Liver (tissue), 9 donors: ENCODE measurements around the gene TPST2. TPM values are rescaled to one million over a fixed set of nuclear protein-coding genes. Genes with fewer than 3 reads are reported as not detected.
"Not testable (repeated sequence)": the region's sequence is repeated elsewhere in the genome, so short reads cannot be mapped to it uniquely, and the experiment has no call there.

Experiments
- DNase-seq: peaks from one replicate; pipeline ENCODE4 v3.0.0-alpha.2; 2017; ENCODE audit warnings: low spot score
- H3K27ac ChIP-seq, 2 donors: one replicate each; pipeline ENCODE4 v1.7.0; 2013; ENCODE audit warnings: inconsistent platforms in 2 of 2, low read length in 2 of 2, control low read depth in 1 of 2, low read depth in 1 of 2, mild to moderate bottlenecking in 1 of 2
- H3K27me3 ChIP-seq, 4 donors: one replicate each; pipeline versions ENCODE4 v1.6.1 to v1.7.0; 2013; ENCODE audit warnings: low read length in 3 of 4, inconsistent platforms in 1 of 4, mild to moderate bottlenecking in 1 of 4, moderate library complexity in 1 of 4; ENCODE audit not compliant: control insufficient read depth in 4 of 4, insufficient read depth in 4 of 4
- H3K36me3 ChIP-seq, 4 donors: one replicate each; pipeline versions ENCODE4 v1.6.1 to v1.7.0; 2013; ENCODE audit warnings: low read length in 3 of 4, mild to moderate bottlenecking in 3 of 4, low read depth in 1 of 4, moderate library complexity in 1 of 4; ENCODE audit not compliant: control insufficient read depth in 4 of 4, insufficient read depth in 3 of 4
- H3K4me1 ChIP-seq, 4 donors: one replicate each; pipeline versions ENCODE4 v1.6.1 to v1.7.0; 2013; ENCODE audit warnings: low read length in 3 of 4, mild to moderate bottlenecking in 3 of 4, moderate library complexity in 1 of 4; ENCODE audit not compliant: control insufficient read depth in 4 of 4, insufficient read depth in 4 of 4
- H3K4me3 ChIP-seq, 3 donors: one replicate each; pipeline versions ENCODE4 v1.6.1 to v1.7.0; 2013; ENCODE audit warnings: low read length in 3 of 3, control low read depth in 1 of 3, low read depth in 1 of 3, mild to moderate bottlenecking in 1 of 3
- H3K9ac ChIP-seq, 2 donors: one replicate each; pipeline ENCODE4 v1.7.0; 2013; ENCODE audit warnings: low read length in 2 of 2, mild to moderate bottlenecking in 2 of 2, moderate library complexity in 2 of 2, control low read depth in 1 of 2, low read depth in 1 of 2
- H3K9me3 ChIP-seq, 4 donors: one replicate each; pipeline versions ENCODE4 v1.6.1 to v1.7.0; 2013; ENCODE audit warnings: low read length in 3 of 4; ENCODE audit not compliant: control insufficient read depth in 4 of 4
- REST ChIP-seq: IDR thresholded peaks from 2 replicates; pipeline ENCODE4 v1.6.1; 2016; ENCODE audit warnings: antibody characterized with exemption, mild to moderate bottlenecking
- RXRA ChIP-seq, 2 donors: IDR thresholded peaks; 2 replicates each; pipeline ENCODE4 v1.6.1; 2017 to 2018; ENCODE audit warnings: antibody characterized with exemption in 2 of 2, mild to moderate bottlenecking in 1 of 2
- TAF1 ChIP-seq: conservative IDR thresholded peaks from 2 replicates; pipeline ENCODE4 v1.6.1; 2016; ENCODE audit warnings: antibody characterized with exemption, mild to moderate bottlenecking
- ZBTB33 ChIP-seq: IDR thresholded peaks from 2 replicates; pipeline ENCODE4 v1.6.1; 2016; ENCODE audit warnings: antibody characterized with exemption
- WGBS: extraction: QIAGEN DNeasy Blood & Tissue Kit; methylation state at CpG from one replicate; pipeline ENCODE4 v1.1.7; 2013; 5-methylcytosine and 5-hydroxymethylcytosine counted together
- polyA plus RNA-seq, 2 donors: library from polyadenylated mRNA; stranded (reverse) in 1 of 2; unstranded in 1 of 2; fragments of 200-250 nt in 1 of 2; fragments of >200 nt in 1 of 2; fragmentation: Nextera tagmentation in 1 of 2; extraction: Ambion mirVana in 1 of 2; gene quantifications; one replicate each; pipeline versions ENCODE4 v1.2.1 to v1.2.3, GENCODE V29; 2013 to 2015
- total RNA-seq, 2 donors: library from RNA; depleted of rRNA; stranded (reverse); fragments of >200 nt; gene quantifications; one replicate each; pipeline ENCODE4 v1.2.3, GENCODE V29; 2014
- donor health status: healthy.
- donor health status: healthy.
- donor health status: healthy.
- donor health status: healthy.
- donor health status: healthy.

The TPST2 gene
- total and polyA plus RNA-seq, 4 donors = 33.3 to 109 (median 69.7) TPM

- TF ChIP-seq ZBTB33 = no peak
These were observed 26.0 kb upstream of the TPST2 start (continued) for GRCh38 chr22:26615830-26616435.

- H3K36me3 ChIP-seq = no peaks in the 10 kb centered on the region
- no peaks in the 10 kb centered on the region for H3K9me3 ChIP-seq
- H3K27ac ChIP-seq = no peak overlapping the region
- TF ChIP-seq TAF1 = no peak
- no peak for TF ChIP-seq ZBTB33
- H3K27me3 ChIP-seq = no peaks in the 10 kb centered on the region
- no peak for DNase-seq
- H3K9ac ChIP-seq = no peak overlapping the region
- no peaks in the 10 kb centered on the region for H3K4me1 ChIP-seq
- H3K4me3 ChIP-seq = no peak overlapping the region
- WGBS = 68% methylated on average over 5 of the region's 5 CpGs
These were observed 25.2 kb upstream of the TPST2 start for GRCh38 chr22:26615149-26615548.

GRCh38 chr22:26614322-26614721, 24.4 kb upstream of the TPST2 start:
- H3K27me3 ChIP-seq = no peaks in the 10 kb centered on the region
- no peak for DNase-seq
- H3K27ac ChIP-seq = no peak overlapping the region
- 58% methylated on average over 14 of the region's 14 CpGs for WGBS
- H3K4me3 ChIP-seq = no peak overlapping the region
- H3K9me3 ChIP-seq = no peaks in the 10 kb centered on the region
- no peak for TF ChIP-seq REST
- TF ChIP-seq RXRA (IDR thresholded peaks at IDR 0.05) = no peak
- H3K4me1 ChIP-seq = no peaks in the 10 kb centered on the region
- H3K36me3 ChIP-seq = no peaks in the 10 kb centered on the region
- no peak overlapping the region for H3K9ac ChIP-seq

- WGBS = 25% methylated on average over 10 of the region's 10 CpGs
- not testable (repeated sequence) for DNase-seq, H3K9me3 ChIP-seq, H3K4me3 ChIP-seq, H3K27ac ChIP-seq, H3K4me1 ChIP-seq, H3K36me3 ChIP-seq, H3K9ac ChIP-seq, H3K27me3 ChIP-seq
These were observed 23.8 kb upstream of the TPST2 start for GRCh38 chr22:26613753-26614152.
